ENCODE results near the gene ITGAL.

ITGAL gene

DNA sequence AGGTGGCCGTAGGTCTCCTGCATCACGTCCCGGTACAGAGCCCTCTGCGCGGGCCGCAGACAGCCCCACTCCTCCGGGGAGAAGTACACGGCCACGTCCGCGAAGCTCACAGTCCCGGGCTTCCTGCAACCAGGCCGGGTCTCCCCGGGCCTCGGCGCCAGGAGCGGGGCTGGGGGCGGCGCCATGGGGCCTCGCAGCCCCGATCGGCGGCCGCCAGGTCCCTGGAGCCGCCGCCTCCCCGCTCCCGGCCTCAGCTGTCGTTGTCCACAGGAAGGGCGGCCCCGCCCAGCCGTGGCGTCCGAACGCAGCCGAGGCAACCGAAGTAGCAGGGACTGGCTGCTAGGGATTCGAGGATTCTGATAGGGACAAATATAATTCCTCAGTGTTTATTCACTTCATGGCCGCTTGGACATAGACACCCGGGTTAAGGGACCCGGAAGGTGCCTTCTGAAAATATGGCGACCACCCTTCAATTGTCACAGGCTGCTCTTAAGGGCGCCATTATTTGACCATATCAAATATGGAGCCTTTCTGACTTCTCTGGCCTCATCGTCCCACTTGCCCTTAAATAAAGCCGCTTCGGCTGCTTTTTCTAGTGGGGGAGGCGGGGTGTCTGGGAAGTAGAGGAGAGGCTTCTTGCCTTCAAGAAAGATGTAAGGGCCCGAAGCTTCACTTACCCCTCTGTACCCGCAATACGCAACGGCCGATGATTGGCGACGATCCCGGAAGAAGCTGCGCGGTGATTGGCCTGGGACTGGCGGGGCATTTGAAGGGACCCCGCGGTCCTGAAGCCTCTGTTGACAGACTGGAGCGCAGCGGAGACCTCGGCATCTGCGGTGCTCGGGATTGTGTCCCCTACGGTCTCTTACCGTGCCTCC, 99.1 kb downstream of the ITGAL start, which contains the start of gene ZNF688:
Gene ZNF688, minus strand, starts transcription at position 270 of the 878 bp plus-strand sequence. Its CDS starts 85 bp downstream, at position 185.
- TF ChIP-seq, protein P1, sequence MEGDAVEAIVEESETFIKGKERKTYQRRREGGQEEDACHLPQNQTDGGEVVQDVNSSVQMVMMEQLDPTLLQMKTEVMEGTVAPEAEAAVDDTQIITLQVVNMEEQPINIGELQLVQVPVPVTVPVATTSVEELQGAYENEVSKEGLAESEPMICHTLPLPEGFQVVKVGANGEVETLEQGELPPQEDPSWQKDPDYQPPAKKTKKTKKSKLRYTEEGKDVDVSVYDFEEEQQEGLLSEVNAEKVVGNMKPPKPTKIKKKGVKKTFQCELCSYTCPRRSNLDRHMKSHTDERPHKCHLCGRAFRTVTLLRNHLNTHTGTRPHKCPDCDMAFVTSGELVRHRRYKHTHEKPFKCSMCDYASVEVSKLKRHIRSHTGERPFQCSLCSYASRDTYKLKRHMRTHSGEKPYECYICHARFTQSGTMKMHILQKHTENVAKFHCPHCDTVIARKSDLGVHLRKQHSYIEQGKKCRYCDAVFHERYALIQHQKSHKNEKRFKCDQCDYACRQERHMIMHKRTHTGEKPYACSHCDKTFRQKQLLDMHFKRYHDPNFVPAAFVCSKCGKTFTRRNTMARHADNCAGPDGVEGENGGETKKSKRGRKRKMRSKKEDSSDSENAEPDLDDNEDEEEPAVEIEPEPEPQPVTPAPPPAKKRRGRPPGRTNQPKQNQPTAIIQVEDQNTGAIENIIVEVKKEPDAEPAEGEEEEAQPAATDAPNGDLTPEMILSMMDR (conservative IDR thresholded peaks at IDR 0.05; ENCODE audit: low read depth, low read length): no peak
- H3K4me3 ChIP-seq (ENCODE audit: low read depth, low read length): peak within 1 kb of the TSS; percentile 71
- DNase-seq (ENCODE audit: low read depth): peak; percentile 99
